Cardiac muscle cell (in vitro differentiated cells and primary cell): ENCODE measurements around the gene MEGF8. TPM values are rescaled to one million over a fixed set of nuclear protein-coding genes. Genes with fewer than 3 reads are reported as not detected.

ENCODE experiments used
- DNase-seq, 2 donors: peaks; one replicate each; pipeline versions ENCODE4 v3.0.0 to v3.0.0-alpha.2; 2010 to 2017; ENCODE audit warnings: low read depth in 1 of 2, low spot score in 1 of 2
- H3K27ac ChIP-seq: fragments of 200-600 bp; sonication (generic); 2 replicates; pipeline ENCODE4 v1.5.1; 2016
- H3K27me3 ChIP-seq: fragments of 200-600 bp; sonication (generic); 2 replicates; pipeline ENCODE4 v1.6.0; 2016; ENCODE audit warnings: control low read depth
- H3K36me3 ChIP-seq: fragments of 200-600 bp; sonication (generic); 2 replicates; pipeline ENCODE4 v1.5.1; 2016; ENCODE audit warnings: control low read depth
- H3K4me1 ChIP-seq: fragments of 200-600 bp; sonication (generic); 2 replicates; pipeline ENCODE4 v1.8.1; 2017; ENCODE audit warnings: low read depth, mild to moderate bottlenecking, mixed run types
- H3K4me3 ChIP-seq: fragments of 200-600 bp; sonication (generic); 2 replicates; pipeline ENCODE4 v1.5.1; 2016; ENCODE audit warnings: mild to moderate bottlenecking
- H3K9me3 ChIP-seq: fragments of 200-600 bp; sonication (generic); 2 replicates; pipeline ENCODE4 v1.5.1; 2017; ENCODE audit warnings: low read depth, mild to moderate bottlenecking, control low read depth
- polyA plus RNA-seq: library from polyadenylated mRNA; unstranded; fragments of >200 nt; fragmentation: Nextera tagmentation; extraction: Ambion mirVana; gene quantifications from 2 replicates; pipeline ENCODE4 v1.2.1, GENCODE V29; 2016
- total RNA-seq: library from RNA; depleted of rRNA; stranded (reverse); fragments of >200 nt; gene quantifications from 2 replicates; pipeline ENCODE4 v1.2.3, GENCODE V29; 2016
- TF ChIP-seq, protein P1 (sequence below): IDR thresholded peaks from 2 replicates; pipeline ENCODE4 v1.5.1; 2012; ENCODE audit warnings: low read depth, mild to moderate bottlenecking, low read length

MEGF8 gene
- total and polyA plus RNA-seq, 2 experiments from 2014 or later = 23.9 to 102 TPM

DNA sequence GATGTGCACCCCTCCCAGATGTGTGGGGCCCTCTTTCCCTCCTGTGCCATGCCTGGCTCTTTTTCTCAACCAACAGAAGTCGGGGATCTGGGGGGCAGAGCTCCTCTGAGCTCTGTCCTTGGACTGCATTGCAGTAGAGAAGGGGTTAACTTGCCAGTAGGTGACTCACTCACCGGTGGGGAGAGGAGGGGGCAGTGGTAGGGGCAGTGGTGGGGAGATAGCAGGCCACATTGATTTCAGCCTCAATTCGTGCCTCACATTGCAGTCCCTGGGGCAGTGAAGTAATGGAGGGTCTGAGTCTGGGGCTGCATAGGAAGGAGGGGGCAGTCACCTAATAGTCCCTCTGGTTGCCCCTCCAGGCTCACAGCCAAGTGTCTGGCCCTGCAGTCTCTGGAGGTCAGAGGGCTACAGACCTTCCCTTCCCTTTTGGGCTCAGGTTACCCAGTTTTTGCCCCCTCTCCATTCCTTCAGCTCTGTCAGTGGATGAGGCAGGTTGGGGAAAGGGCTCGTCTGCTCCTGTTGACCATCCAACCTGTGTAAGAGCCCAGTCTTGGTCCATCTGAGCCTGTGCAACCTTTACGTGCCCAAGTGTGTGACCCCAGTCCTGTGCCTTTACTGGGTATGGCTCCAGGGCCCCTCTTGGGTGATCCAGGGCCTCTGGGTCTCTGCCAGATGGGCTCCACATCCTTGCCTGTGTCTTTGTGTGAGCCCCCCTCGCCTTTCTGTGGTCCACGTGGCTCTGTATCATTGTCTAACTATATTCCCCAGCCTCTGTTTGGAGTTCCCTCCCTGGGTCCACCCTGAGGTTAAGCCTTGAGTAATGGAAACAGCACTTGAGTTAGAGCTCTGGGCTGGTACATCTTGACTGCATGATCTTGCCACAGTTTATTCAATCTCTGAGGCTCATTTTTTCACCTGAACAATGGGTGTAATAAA, 43.3 kb upstream of the MEGF8 start:
- DNase-seq = peak in 1 of 2 donors; percentile 56
- Histone ChIP-seq H3K4me1 (peaks cover 52% of the 10 kb centered on the region), H3K36me3 (peaks cover under 1% of the 10 kb centered on the region), H3K4me3 (peak overlapping the region; percentile 91), H3K27ac (peak overlapping the region; percentile 81), H3K27me3 (no peaks in the 10 kb centered on the region), H3K9me3 (no peaks in the 10 kb centered on the region)
- TF ChIP-seq, protein P1, sequence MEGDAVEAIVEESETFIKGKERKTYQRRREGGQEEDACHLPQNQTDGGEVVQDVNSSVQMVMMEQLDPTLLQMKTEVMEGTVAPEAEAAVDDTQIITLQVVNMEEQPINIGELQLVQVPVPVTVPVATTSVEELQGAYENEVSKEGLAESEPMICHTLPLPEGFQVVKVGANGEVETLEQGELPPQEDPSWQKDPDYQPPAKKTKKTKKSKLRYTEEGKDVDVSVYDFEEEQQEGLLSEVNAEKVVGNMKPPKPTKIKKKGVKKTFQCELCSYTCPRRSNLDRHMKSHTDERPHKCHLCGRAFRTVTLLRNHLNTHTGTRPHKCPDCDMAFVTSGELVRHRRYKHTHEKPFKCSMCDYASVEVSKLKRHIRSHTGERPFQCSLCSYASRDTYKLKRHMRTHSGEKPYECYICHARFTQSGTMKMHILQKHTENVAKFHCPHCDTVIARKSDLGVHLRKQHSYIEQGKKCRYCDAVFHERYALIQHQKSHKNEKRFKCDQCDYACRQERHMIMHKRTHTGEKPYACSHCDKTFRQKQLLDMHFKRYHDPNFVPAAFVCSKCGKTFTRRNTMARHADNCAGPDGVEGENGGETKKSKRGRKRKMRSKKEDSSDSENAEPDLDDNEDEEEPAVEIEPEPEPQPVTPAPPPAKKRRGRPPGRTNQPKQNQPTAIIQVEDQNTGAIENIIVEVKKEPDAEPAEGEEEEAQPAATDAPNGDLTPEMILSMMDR = no peak

GRCh38 chr19:42282819-42283187, 42.6 kb upstream of the MEGF8 start:
- Histone ChIP-seq H3K4me3 (no peak overlapping the region), H3K9me3 (no peaks in the 10 kb centered on the region), H3K4me1 (peaks cover 46% of the 10 kb centered on the region), H3K36me3 (peaks cover 6% of the 10 kb centered on the region), H3K27ac (peak overlapping the region; percentile 81), H3K27me3 (no peaks in the 10 kb centered on the region)
- TF ChIP-seq, protein P1 = no peak
- no peak for DNase-seq

DNA sequence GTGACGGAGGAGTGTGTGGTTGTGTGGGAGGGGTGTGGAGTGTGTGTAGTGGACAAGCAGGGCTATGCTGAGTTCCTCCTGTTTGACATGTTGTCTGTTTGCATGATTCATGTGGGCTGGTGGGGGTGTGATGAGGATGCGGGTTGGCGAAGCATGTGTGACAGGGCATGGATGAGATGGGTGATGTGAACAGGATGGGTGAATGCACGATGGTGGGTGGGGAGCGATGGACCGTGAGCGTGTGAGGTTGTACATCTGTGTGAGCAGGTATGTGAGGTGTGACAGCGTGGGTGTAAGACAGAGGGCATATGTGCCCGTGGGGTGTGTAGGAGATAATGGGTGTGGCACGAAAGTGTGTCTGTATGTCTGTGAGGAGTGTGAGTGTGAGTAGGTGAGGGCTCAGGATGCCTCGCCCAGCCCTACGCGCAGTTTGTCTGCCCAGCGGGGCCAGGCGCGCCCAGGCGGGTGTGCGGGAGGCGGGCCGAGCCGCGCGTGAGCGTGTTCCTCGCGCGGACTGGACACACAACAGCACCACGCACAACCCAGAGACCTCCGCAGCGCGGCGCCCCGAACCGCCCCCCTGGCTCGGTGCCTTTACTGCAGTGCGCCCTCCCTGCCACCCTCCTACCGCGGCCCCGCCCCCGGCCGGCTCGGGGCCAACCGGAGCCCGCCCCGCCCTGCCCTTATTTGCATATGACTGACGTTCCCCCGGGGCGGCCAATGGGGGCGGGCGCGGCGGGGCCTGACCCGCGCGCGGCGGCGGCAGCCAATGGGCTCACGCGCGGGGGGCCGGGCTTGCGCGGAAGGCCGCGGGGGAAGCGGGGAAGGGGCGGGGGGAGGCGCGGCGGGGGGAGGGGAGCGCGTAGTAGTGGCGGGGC, 42.0 kb upstream of the MEGF8 start:
- H3K27ac ChIP-seq = peak overlapping the region; percentile 94
- H3K36me3 ChIP-seq = peaks cover 12% of the 10 kb centered on the region
- H3K27me3 ChIP-seq = no peaks in the 10 kb centered on the region
- H3K4me1 ChIP-seq = peaks cover 41% of the 10 kb centered on the region
- no peaks in the 10 kb centered on the region for H3K9me3 ChIP-seq
- peak; percentile 97 for DNase-seq
- H3K4me3 ChIP-seq = peak overlapping the region; percentile 44
- TF ChIP-seq, protein P1 = no peak

GRCh38 chr19:42284066-42284501, 41.4 kb upstream of the MEGF8 start:
- H3K27me3 ChIP-seq = no peaks in the 10 kb centered on the region
- H3K4me3 ChIP-seq = peak overlapping the region; percentile 44
- peaks cover 16% of the 10 kb centered on the region for H3K36me3 ChIP-seq
- H3K4me1 ChIP-seq = peaks cover 35% of the 10 kb centered on the region
- H3K27ac ChIP-seq = peak overlapping the region; percentile 94
- DNase-seq = peak; percentile 85 to 88
- TF ChIP-seq, protein P1 = no peak
- H3K9me3 ChIP-seq = no peaks in the 10 kb centered on the region

DNA sequence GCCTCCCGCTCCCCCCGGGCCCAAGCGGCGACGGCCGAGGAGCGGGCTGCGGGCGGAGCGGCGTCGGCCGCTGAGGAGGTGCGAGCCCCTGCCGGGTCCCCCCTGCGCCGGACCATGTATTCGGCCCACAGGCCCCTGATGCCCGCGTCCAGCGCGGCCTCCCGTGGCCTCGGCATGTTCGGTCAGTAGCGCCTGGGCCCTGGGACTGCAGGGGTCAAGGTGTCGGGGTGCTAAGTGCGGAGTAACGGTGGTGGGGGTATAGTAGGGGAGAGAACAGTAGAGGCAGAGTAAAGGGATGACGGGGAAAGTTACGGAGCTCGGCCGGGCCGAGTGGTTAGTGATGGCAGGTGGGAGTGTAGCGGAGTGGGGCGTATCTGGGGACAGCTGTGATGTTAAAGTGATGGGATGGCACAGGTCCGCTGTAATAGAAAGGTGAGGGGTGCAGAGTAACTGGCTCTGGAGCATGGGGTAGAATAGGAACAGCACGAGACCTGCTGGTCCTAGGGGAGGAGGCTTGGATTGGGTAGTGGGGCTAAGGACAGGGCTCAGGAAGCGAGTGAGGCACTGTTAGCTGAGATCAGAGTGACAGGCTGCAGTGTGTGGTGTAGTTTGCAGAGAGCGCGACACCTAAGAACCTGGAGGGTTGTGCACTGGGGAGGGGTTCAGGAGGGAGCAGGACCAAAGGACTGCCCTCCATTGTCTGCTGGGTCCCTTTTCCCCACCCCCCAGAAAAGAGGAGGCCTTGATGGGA, 40.7 kb upstream of the MEGF8 start:
- TF ChIP-seq, protein P1 = no peak
- Histone ChIP-seq H3K4me1 (peaks cover 31% of the 10 kb centered on the region), H3K27ac (peak overlapping the region; percentile 71), H3K27me3 (no peaks in the 10 kb centered on the region), H3K36me3 (peaks cover 21% of the 10 kb centered on the region), H3K9me3 (no peaks in the 10 kb centered on the region), H3K4me3 (peak overlapping the region; percentile 82)
- DNase-seq = peak in 1 of 2 donors; percentile 38
